Activated T-helper 2 cell treated with anti-CD3 and anti-CD28 coated beads, Interferon-gamma antibody, Interleukin-2, Interleukin-4, amounts not matched to agents 10 μg/mL and 5 μg/mL and 100 μg/mL, durations not matched to agents 14 hours and 24 hours and 36 hours (primary cell): ENCODE results near the gene ARMC10. TPM values are rescaled to one million over a fixed set of nuclear protein-coding genes. Genes with fewer than 3 reads are reported as not detected.
"Not testable (repeated sequence)": the region's sequence is repeated elsewhere in the genome, so short reads cannot be mapped to it uniquely, and the experiment has no call there.

Source experiments
- DNase-seq: peaks from one replicate; pipeline ENCODE4 v3.0.0; 2021; ENCODE audit warnings: low spot score
- H3K27ac Mint-ChIP-seq: one replicate; pipeline ENCODE4 v1.8.0; 2021; ENCODE audit warnings: mixed read lengths
- H3K27me3 Mint-ChIP-seq: one replicate; pipeline ENCODE4 v1.8.0; 2021; ENCODE audit warnings: low read depth, mixed read lengths
- H3K36me3 Mint-ChIP-seq: one replicate; pipeline ENCODE4 v1.8.0; 2021; ENCODE audit warnings: low read depth, mixed read lengths
- H3K4me1 Mint-ChIP-seq: one replicate; pipeline ENCODE4 v1.8.0; 2021; ENCODE audit warnings: low read depth, mixed read lengths
- H3K4me3 Mint-ChIP-seq: one replicate; pipeline ENCODE4 v1.8.0; 2021; ENCODE audit warnings: low read depth, mild to moderate bottlenecking, moderate library complexity, mixed read lengths
- H3K9me3 Mint-ChIP-seq: one replicate; pipeline ENCODE4 v1.8.0; 2021; ENCODE audit warnings: mixed read lengths
- intact Hi-C: fragments of 100-400 bp; cut with micrococcal nuclease; formaldehyde crosslinking; loops from one replicate; pipeline ENCODE4 v1.15.1; 2023
- total RNA-seq: library from RNA; stranded (reverse); gene quantifications from 2 replicates; pipeline ENCODE4 v1.2.3, GENCODE V29; 2022

Gene ARMC10
- total RNA-seq, 1 donor from 2014 or later = 46.9 TPM

DNA sequence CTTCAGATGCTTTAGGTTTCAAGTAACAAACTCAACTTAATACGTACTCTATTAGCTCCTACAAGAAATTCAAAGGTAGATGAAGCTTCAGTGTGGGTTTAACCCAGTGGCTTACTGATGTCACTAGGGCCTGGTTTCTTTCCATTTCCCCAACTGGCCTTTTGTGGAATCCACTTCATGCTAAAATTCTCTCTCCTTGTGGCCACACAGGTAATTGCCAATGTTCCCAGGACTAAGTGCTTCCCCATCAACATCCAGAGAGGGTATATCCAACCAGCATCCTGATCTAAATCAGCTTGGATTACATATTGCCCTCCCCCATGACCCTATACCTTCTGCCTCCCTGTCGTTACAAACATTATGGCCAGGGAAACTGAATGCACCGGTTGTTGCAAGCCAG is 11.0 kb upstream of the ARMC10 start:
- intact Hi-C loops = loop anchor here (5.0 kb wide), 1 partner anchor 302 kb away; no protein-coding TSS in a partner anchor
- no peaks in the 10 kb centered on the region for H3K4me1 Mint-ChIP-seq
- DNase-seq = no peak
- no peak overlapping the region for H3K27ac Mint-ChIP-seq
- H3K4me3 Mint-ChIP-seq = no peak overlapping the region
- H3K36me3 Mint-ChIP-seq = no peaks in the 10 kb centered on the region
- H3K9me3 Mint-ChIP-seq = no peaks in the 10 kb centered on the region
- H3K27me3 Mint-ChIP-seq = peaks cover 19% of the 10 kb centered on the region

DNA sequence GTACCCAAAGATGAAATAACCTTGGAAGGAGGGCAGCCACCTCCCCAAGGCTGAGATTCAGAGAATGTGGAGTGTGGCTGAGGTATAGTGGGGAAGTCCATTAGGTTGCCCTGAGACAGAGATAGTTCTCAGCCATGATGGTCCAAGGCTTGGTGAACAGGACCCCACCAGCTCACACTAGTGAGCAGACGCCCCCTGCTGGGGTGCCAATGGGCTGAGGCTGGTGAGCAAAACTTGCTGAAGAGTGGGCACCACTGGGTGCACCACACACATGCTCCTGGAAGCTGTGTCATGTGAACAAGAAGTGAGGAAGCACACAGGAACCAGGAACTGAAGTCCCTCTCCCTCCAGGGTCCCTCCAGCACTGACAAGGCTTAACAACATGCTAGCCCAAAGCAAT is 9.3 kb upstream of the ARMC10 start:
- intact Hi-C loops = no loop called here
- no peaks in the 10 kb centered on the region for H3K9me3 Mint-ChIP-seq

DNA sequence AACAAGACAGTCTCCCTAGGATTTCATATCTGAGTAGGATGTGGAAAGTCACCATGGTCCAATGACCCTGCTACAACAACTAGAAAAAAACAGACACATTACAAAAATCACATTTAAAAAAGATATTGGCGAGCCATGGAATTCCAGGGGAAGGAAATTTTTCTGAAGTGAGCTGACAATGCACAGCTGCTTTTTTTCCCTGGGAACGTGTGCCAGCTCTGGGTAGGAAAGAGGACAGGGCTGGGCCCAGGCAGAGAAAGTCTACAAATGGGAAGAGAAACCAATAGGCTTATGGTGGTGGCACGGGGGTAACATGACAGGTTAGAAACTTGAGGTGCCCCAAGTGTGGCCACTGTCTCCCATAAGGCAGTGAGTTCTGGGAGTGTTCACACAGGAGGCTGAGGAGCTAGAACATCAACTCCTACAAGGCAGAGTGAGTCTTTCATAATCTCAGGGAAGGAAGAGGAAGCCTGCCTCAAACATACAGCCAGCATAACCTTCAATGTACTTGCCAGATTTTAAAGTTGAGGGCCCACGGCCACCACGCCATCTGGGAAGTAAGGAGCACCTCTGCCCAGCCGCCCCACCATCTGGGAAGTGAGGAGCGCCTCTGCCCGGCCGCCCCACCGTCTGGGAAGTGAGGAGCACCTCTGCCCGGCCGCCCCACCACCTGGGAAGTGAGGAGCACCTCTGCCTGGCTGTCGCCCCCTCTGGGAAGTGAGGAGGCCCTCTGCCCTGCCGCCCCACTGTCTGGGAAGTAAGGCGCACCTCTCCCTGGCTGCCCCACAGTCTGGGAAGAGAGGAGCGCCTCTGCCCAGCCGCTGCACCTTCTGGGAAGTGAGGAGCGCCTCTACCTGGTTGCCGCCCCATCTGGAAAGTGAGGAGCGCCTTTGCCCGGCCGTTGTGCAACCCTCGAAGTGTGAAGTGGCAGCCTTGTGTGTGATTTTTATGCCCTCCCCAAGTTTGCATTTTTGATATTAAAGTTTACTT is 6.2 kb upstream of the ARMC10 start:
- no peak overlapping the region for H3K4me3 Mint-ChIP-seq
- H3K4me1 Mint-ChIP-seq = peaks cover 3% of the 10 kb centered on the region
- H3K27ac Mint-ChIP-seq = no peak overlapping the region
- intact Hi-C loops = no loop called here
- no peaks in the 10 kb centered on the region for H3K36me3 Mint-ChIP-seq
- no peak for DNase-seq
- H3K9me3 Mint-ChIP-seq = no peaks in the 10 kb centered on the region
- peaks cover 13% of the 10 kb centered on the region for H3K27me3 Mint-ChIP-seq

More for the DNA sequence above, 9.3 kb upstream of the ARMC10 start:
- Mint-ChIP-seq H3K27ac (no peak overlapping the region), H3K27me3 (peaks cover 19% of the 10 kb centered on the region), H3K4me1 (no peaks in the 10 kb centered on the region), H3K36me3 (no peaks in the 10 kb centered on the region), H3K4me3 (no peak overlapping the region)
- peak; percentile 18 for DNase-seq

DNA sequence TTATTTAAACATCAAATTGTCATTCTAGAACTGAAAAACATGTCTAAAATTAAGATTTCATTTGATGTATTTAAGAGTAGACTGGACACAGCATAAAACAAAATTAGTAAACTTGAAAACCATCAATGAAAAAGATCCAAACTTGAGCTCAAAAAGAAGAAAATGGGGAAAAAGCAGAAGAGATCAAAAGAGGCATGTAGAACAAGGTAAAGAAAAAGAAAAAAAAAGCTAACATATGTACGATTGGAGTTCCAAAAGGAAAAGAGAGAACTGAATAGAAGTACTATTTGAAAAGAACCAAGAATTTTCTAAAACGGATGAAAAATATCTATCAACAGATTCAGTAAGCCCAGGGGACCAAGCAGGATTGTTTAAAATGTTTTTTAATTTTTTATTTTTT is 3.9 kb upstream of the ARMC10 start:
- Mint-ChIP-seq H3K9me3 (no peaks in the 10 kb centered on the region), H3K36me3 (peaks cover 7% of the 10 kb centered on the region), H3K4me3 (no peak overlapping the region), H3K4me1 (peaks cover 18% of the 10 kb centered on the region), H3K27me3 (peaks cover 8% of the 10 kb centered on the region), H3K27ac (no peak overlapping the region)
- intact Hi-C loops = loop anchor here (10.0 kb wide), 2 partner anchors 196 to 214 kb away; no protein-coding TSS in a partner anchor
- no peak for DNase-seq

DNA sequence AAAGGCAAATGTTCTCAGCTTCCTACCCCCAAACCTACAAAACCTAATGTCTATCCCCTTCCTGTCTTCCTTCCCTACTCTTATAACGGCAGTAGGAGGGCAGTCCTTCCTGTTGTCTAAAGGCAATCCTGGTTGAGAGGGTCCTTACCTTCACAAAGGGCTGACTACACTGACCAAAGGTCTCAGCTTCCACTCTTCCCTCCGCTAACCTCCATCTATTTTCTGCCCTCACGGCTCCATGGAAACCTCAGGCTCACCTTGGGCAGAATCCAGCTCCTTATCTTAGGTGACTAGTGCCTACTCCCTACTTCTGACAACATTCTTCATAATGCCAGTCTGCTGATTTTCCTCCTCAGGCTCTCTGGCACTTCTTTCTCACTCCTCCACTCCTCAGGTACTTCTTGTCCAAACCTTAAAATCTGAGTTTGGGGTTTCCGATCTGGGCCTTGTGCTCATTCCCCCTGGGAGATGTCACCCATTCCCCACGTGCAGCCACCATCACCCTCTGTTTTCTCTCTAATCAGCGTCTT is 886 bp upstream of the ARMC10 start:
- peak overlapping the region; percentile 90 for H3K4me3 Mint-ChIP-seq
- intact Hi-C loops = loop anchor here (2.0 to 10.0 kb wide), 3 partner anchors 199 to 271 kb away; partner anchors contain the start of gene DNAJC2
- H3K27ac Mint-ChIP-seq = peak overlapping the region; percentile 83
- peaks cover 26% of the 10 kb centered on the region for H3K4me1 Mint-ChIP-seq
- peaks cover 20% of the 10 kb centered on the region for H3K36me3 Mint-ChIP-seq
- no peaks in the 10 kb centered on the region for H3K9me3 Mint-ChIP-seq
- peaks cover 2% of the 10 kb centered on the region for H3K27me3 Mint-ChIP-seq
- DNase-seq = no peak

DNA sequence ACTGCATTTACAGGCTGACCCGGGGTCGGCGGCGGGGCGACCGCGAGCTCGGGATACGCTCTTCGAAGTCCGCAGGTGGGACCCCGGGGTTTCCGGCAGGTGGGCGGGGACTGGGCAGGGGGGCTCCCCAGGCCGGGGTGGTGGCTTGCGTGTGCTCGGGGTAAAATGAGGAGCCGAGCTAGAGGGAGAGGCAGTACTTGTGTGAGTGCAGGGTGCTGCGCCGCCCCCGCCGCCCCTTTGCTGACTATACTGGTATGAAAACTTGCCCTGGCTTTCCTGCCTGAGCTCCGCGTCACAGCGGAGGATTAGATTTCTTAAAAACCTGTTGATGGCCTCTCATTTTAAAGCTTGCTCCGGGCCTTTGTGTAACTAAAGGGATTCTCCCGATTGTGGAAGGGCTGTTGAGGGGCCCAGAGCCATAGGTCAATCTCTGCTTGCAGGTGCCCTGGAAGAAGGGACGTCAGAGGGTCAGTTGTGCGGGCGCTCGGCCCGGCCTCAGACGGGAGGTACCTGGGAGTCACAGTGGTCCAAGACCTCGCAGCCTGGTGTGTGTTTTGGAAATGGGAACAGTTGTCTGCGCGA is 488 bp downstream of the ARMC10 start:
- peaks cover 26% of the 10 kb centered on the region for H3K4me1 Mint-ChIP-seq
- intact Hi-C loops = loop anchor here (1.0 to 10.0 kb wide), 4 partner anchors 74 to 269 kb away; partner anchors contain the start of genes DNAJC2 and NAPEPLD

DNA sequence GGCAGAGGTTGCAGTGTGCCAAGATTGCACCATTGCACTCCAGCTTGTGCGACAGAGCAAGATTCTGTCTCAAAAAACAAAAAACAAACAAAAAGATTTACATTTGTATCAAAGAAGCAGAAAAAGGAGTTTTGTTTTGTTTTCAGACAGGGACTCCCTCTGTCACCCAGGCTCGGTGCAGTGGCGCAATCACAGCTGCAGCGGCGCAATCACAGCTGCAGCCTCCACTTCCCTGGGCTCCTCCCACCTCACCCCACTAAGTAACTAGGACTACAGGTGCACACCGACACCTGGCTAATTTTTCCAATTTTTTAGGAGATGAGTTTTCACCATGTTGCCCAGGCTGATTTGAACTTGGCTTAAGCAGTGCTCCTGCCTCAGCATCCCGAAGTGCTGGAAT is 1.8 kb downstream of the ARMC10 start:
- intact Hi-C loops = loop anchor here (10.0 kb wide), 2 partner anchors 202 to 208 kb away; no protein-coding TSS in a partner anchor
- Mint-ChIP-seq H3K9me3 (no peaks in the 10 kb centered on the region), H3K27ac (no peak overlapping the region), H3K36me3 (peaks cover 27% of the 10 kb centered on the region), H3K4me1 (peaks cover 26% of the 10 kb centered on the region), H3K27me3 (peaks cover 2% of the 10 kb centered on the region), H3K4me3 (no peak overlapping the region)
- no peak for DNase-seq

More for the DNA sequence above, 488 bp downstream of the ARMC10 start:
- DNase-seq = peak; percentile 57
- peaks cover 2% of the 10 kb centered on the region for H3K27me3 Mint-ChIP-seq
- peak overlapping the region; percentile 93 for H3K4me3 Mint-ChIP-seq
- H3K36me3 Mint-ChIP-seq = peaks cover 27% of the 10 kb centered on the region
- H3K9me3 Mint-ChIP-seq = no peaks in the 10 kb centered on the region
- H3K27ac Mint-ChIP-seq = peak overlapping the region; percentile 90

DNA sequence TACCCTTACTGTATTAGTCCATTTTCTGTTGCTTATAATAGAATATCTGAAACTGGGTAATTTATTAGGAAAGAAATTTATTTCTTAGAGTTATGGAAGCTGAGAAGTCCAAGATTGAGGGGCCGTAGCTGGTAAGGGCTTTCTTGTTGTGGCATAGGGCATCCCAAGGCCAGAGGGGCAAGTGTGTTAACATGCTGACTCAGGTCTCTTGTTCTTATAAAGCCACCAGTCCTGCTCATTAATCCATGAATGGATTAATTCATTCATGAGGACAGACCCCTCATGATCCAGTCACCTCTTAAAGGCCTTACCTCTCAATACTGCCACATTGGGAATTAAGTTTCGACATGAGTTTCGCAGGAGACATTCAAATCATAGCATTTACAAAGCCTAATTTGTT is 2.4 kb downstream of the ARMC10 start:
- no peak for DNase-seq
- H3K9me3 Mint-ChIP-seq = no peaks in the 10 kb centered on the region
- no peak overlapping the region for H3K4me3 Mint-ChIP-seq
- H3K27ac Mint-ChIP-seq = no peak overlapping the region
- H3K36me3 Mint-ChIP-seq = peaks cover 27% of the 10 kb centered on the region
- peaks cover 2% of the 10 kb centered on the region for H3K27me3 Mint-ChIP-seq
- H3K4me1 Mint-ChIP-seq = peaks cover 26% of the 10 kb centered on the region
- intact Hi-C loops = loop anchor here (10.0 kb wide), 2 partner anchors 203 to 207 kb away; no protein-coding TSS in a partner anchor

DNA sequence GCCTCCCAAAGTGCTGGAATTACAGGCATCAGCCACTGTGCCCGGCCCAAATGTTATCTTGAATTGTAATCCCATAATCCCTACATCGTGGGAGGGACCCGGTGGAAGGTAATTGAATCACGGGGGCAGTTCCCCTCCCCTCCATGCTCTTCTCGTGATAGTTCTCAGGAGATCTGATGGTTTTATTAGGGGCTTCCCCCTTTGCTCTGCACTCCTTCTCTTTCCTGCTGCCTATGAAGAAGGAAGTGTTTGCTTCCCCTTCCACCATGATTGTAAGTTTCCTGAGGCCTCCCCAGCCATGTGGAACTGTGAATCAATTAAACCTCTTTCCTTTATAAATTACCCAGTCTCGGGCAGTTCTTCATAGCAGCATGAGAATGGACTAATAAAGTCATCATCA is 3.3 kb downstream of the ARMC10 start:
- DNase-seq, H3K27me3 Mint-ChIP-seq, H3K27ac Mint-ChIP-seq, H3K9me3 Mint-ChIP-seq, H3K4me3 Mint-ChIP-seq: not testable (repeated sequence)
- intact Hi-C loops = loop anchor here (10.0 kb wide), 2 partner anchors 203 to 207 kb away; no protein-coding TSS in a partner anchor
- peaks cover 27% of the 10 kb centered on the region for H3K36me3 Mint-ChIP-seq
- peaks cover 23% of the 10 kb centered on the region for H3K4me1 Mint-ChIP-seq

DNA sequence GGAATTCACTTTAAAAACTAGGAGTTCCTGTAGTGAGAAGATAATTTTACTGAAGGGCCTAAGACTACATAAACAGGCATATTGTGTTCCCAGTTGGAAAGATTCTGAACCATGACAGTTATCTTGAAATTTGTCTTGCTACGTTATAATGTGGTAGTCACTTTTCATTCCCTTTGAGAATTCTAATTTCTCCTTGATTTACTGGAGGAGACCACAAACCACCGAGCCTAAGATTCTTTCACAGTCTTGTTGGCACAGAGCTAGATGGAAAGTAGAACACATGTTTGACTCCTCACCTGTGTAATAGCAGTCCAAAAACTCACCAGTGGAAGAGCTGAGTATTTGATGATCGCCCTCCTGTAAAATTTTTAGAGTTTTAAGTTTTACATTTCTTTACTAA is 4.9 kb downstream of the ARMC10 start:
- Mint-ChIP-seq H3K4me3 (no peak overlapping the region), H3K27ac (no peak overlapping the region), H3K4me1 (peaks cover 14% of the 10 kb centered on the region), H3K36me3 (peaks cover 27% of the 10 kb centered on the region), H3K9me3 (no peaks in the 10 kb centered on the region), H3K27me3 (no peaks in the 10 kb centered on the region)
- DNase-seq = no peak
- intact Hi-C loops = loop anchor here (10.0 kb wide), 2 partner anchors 205 kb away; no protein-coding TSS in a partner anchor

DNA sequence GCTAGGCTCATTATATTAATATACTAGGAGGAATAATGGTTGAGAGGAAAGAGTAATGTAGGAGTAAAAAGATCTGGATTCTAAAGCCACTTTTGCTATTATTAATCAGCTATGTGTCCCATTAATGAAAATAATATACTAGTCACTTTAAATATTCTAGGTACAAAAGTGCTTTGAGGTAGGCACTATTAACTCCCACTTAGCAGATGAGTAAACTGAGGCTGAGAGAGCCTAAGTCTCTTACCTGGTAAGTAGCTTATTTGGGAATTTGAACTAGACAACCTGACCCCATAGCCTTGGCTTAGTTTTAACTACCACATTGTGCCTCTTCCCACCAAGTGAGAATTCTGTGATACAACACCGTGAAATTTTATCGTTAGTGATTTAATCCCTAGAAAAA is 6.0 kb downstream of the ARMC10 start:
- Mint-ChIP-seq H3K4me1 (peaks cover 8% of the 10 kb centered on the region), H3K9me3 (no peaks in the 10 kb centered on the region), H3K27ac (no peak overlapping the region), H3K27me3 (no peaks in the 10 kb centered on the region), H3K4me3 (no peak overlapping the region), H3K36me3 (peaks cover 23% of the 10 kb centered on the region)
- intact Hi-C loops = no loop called here
- DNase-seq = no peak

DNA sequence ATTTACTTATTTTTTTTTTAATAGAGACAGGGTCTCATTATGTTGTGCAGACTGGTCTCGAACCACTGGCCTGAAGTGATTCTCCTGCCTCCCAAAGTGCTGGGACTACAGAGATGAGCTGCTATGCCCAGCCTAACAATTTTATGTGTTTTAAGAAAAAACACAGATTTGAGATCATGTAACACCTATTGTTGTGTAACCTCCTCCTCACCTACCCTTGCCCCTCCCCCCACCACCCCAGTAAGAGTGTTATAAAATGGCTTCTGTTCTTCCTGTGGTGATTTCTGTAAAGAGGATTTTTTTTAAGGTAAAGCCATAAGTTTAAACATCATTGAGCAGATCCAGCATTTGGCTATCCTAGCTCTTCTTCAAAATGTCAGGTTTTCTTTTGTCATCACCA is 7.6 kb downstream of the ARMC10 start:
- Mint-ChIP-seq H3K27ac (no peak overlapping the region), H3K27me3 (no peaks in the 10 kb centered on the region), H3K4me1 (peaks cover 4% of the 10 kb centered on the region), H3K36me3 (peaks cover 26% of the 10 kb centered on the region), H3K9me3 (no peaks in the 10 kb centered on the region), H3K4me3 (no peak overlapping the region)
- no peak for DNase-seq
- intact Hi-C loops = no loop called here
